Smooth muscle cell (in vitro differentiated cells): ENCODE results near the gene ZNF124. TPM values are rescaled to one million over a fixed set of nuclear protein-coding genes. Genes with fewer than 3 reads are reported as not detected.

Experiments used
- DNase-seq: peaks from one replicate; lab custom pipeline; 2025; ENCODE audit not compliant: unreplicated experiment; lab: John Stamatoyannopoulos, UW
- H2AFZ ChIP-seq: fragments of 200-600 bp; sonication (generic); 2 replicates; pipeline ENCODE4 v1.6.0; 2016; ENCODE audit warnings: antibody characterized with exemption, low read depth, mild to moderate bottlenecking
- H3F3A ChIP-seq: fragments of 200-600 bp; sonication (generic); 2 replicates; pipeline ENCODE4 v1.6.0; 2017; ENCODE audit warnings: antibody characterized with exemption, low read depth
- H3K27ac ChIP-seq: fragments of 200-600 bp; sonication (generic); 2 replicates; pipeline ENCODE4 v1.5.1; 2016; ENCODE audit warnings: low read depth, mild to moderate bottlenecking
- H3K27me3 ChIP-seq: fragments of 200-600 bp; sonication (generic); 2 replicates; pipeline ENCODE4 v1.6.1; 2016; ENCODE audit warnings: low read depth, mild to moderate bottlenecking
- H3K36me3 ChIP-seq: fragments of 200-600 bp; sonication (generic); 2 replicates; pipeline ENCODE4 v1.5.1; 2016; ENCODE audit warnings: low read depth
- H3K4me1 ChIP-seq: fragments of 200-600 bp; sonication (generic); 2 replicates; pipeline ENCODE4 v1.5.1; 2016; ENCODE audit warnings: low read depth
- H3K4me2 ChIP-seq: fragments of 200-600 bp; sonication (generic); 2 replicates; pipeline ENCODE4 v1.6.0; 2016; ENCODE audit warnings: mild to moderate bottlenecking
- H3K4me3 ChIP-seq: fragments of 200-600 bp; sonication (generic); 2 replicates; pipeline ENCODE4 v1.5.1; 2016; ENCODE audit warnings: mild to moderate bottlenecking
- H3K79me2 ChIP-seq: fragments of 200-600 bp; sonication (generic); 2 replicates; pipeline ENCODE4 v1.6.0; 2016; ENCODE audit warnings: low read depth, mild to moderate bottlenecking
- H3K9ac ChIP-seq: fragments of 200-600 bp; sonication (generic); 2 replicates; pipeline ENCODE4 v1.6.0; 2016; ENCODE audit warnings: low read depth
- H3K9me3 ChIP-seq: fragments of 200-600 bp; sonication (generic); replicated peaks from 2 replicates; pipeline ENCODE4 v1.5.1; 2016; ENCODE audit warnings: low read depth
- H4K20me1 ChIP-seq: fragments of 200-600 bp; sonication (generic); 2 replicates; pipeline ENCODE4 v1.6.0; 2016; ENCODE audit warnings: low read depth
- WGBS: methylation state at CpG from one replicate; pipeline ENCODE4 v1.1.7; 2016; ENCODE audit warnings: low lambda C conversion rate; 5-methylcytosine and 5-hydroxymethylcytosine counted together
- polyA plus RNA-seq: library from polyadenylated mRNA; unstranded; fragments of >200 nt; fragmentation: Nextera tagmentation; extraction: Ambion mirVana; gene quantifications from 2 replicates; pipeline ENCODE4 v1.2.1, GENCODE V29; 2016
- total RNA-seq: library from RNA; depleted of rRNA; stranded (reverse); fragments of >200 nt; gene quantifications from 2 replicates; pipeline ENCODE4 v1.2.3, GENCODE V29; 2014
- TF ChIP-seq, protein P1 (sequence below): fragments of 200-600 bp; sonication (generic); IDR thresholded peaks from 2 replicates; pipeline ENCODE4 v1.5.1; 2017; ENCODE audit warnings: borderline replicate concordance, mild to moderate bottlenecking, antibody characterized with exemption; ENCODE audit not compliant: insufficient read depth, poor library complexity, severe bottlenecking

ZNF124 gene
- total and polyA plus RNA-seq, 2 experiments from 2014 or later: 4.2 to 47.2 TPM

- H2AFZ ChIP-seq: no peak overlapping the region
- no peaks in the 10 kb centered on the region for H3K36me3 ChIP-seq
- H3K4me3 ChIP-seq: no peak overlapping the region
- H3K4me2 ChIP-seq: no peak overlapping the region
- WGBS: 97% methylated on average over 5 of the region's 5 CpGs
- no peaks in the 10 kb centered on the region for H3K27me3 ChIP-seq
- no peak overlapping the region for H3K9ac ChIP-seq
- DNase-seq: no peak
- H3K9me3 ChIP-seq: no peaks in the 10 kb centered on the region
- no peak overlapping the region for H3K27ac ChIP-seq
- TF ChIP-seq, protein P1, sequence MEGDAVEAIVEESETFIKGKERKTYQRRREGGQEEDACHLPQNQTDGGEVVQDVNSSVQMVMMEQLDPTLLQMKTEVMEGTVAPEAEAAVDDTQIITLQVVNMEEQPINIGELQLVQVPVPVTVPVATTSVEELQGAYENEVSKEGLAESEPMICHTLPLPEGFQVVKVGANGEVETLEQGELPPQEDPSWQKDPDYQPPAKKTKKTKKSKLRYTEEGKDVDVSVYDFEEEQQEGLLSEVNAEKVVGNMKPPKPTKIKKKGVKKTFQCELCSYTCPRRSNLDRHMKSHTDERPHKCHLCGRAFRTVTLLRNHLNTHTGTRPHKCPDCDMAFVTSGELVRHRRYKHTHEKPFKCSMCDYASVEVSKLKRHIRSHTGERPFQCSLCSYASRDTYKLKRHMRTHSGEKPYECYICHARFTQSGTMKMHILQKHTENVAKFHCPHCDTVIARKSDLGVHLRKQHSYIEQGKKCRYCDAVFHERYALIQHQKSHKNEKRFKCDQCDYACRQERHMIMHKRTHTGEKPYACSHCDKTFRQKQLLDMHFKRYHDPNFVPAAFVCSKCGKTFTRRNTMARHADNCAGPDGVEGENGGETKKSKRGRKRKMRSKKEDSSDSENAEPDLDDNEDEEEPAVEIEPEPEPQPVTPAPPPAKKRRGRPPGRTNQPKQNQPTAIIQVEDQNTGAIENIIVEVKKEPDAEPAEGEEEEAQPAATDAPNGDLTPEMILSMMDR: no peak
- H3F3A ChIP-seq: peaks cover 5% of the 10 kb centered on the region
- no peaks in the 10 kb centered on the region for H3K79me2 ChIP-seq
- no peaks in the 10 kb centered on the region for H4K20me1 ChIP-seq
- H3K4me1 ChIP-seq: no peaks in the 10 kb centered on the region
Observed at GRCh38 chr1:247113733-247114271, 58.0 kb downstream of the ZNF124 start.

GRCh38 chr1:247113094-247113497 lies 58.7 kb downstream of the ZNF124 start:
- peaks cover 5% of the 10 kb centered on the region for H3F3A ChIP-seq
- no peaks in the 10 kb centered on the region for H3K4me1 ChIP-seq
- no peak for DNase-seq
- H2AFZ ChIP-seq: no peak overlapping the region
- H3K9me3 ChIP-seq: no peaks in the 10 kb centered on the region
- no peaks in the 10 kb centered on the region for H3K36me3 ChIP-seq
- H3K27ac ChIP-seq: no peak overlapping the region
- H3K9ac ChIP-seq: no peak overlapping the region
- H4K20me1 ChIP-seq: no peaks in the 10 kb centered on the region
- H3K4me3 ChIP-seq: no peak overlapping the region
- no peaks in the 10 kb centered on the region for H3K79me2 ChIP-seq
- no peak overlapping the region for H3K4me2 ChIP-seq
- no peaks in the 10 kb centered on the region for H3K27me3 ChIP-seq
- WGBS: 77% methylated on average over 5 of the region's 5 CpGs
- TF ChIP-seq, protein P1: no peak

GRCh38 chr1:247112479-247112781 lies 59.4 kb downstream of the ZNF124 start:
- no peaks in the 10 kb centered on the region for H3K4me1 ChIP-seq
- no peak overlapping the region for H3K9ac ChIP-seq
- peaks cover 5% of the 10 kb centered on the region for H3F3A ChIP-seq
- H4K20me1 ChIP-seq: no peaks in the 10 kb centered on the region
- no peak overlapping the region for H3K27ac ChIP-seq
- 69% methylated on average over 9 of the region's 9 CpGs for WGBS
- TF ChIP-seq, protein P1: no peak
- H3K4me2 ChIP-seq: peak overlapping the region; percentile 95
- no peak for DNase-seq
- H3K27me3 ChIP-seq: no peaks in the 10 kb centered on the region
- H3K36me3 ChIP-seq: no peaks in the 10 kb centered on the region
- peak overlapping the region; percentile 63 for H3K4me3 ChIP-seq
- H3K79me2 ChIP-seq: no peaks in the 10 kb centered on the region
- H3K9me3 ChIP-seq: no peaks in the 10 kb centered on the region
- H2AFZ ChIP-seq: peak overlapping the region; percentile 89
